HG03439 (cell line): ENCODE data around the gene CDC42EP4.
"Not testable (repeated sequence)": the region's sequence is repeated elsewhere in the genome, so short reads cannot be mapped to it uniquely, and the experiment has no call there.

Source experiments
- ATAC-seq: cut with Tn5 transposase; IDR thresholded peaks from one replicate; pipeline ENCODE4 v1.9.1; 2021; ENCODE audit warnings: mild to moderate bottlenecking, moderate library complexity; ENCODE audit not compliant: unreplicated experiment

CDC42EP4 gene

GRCh38 chr17:73283250-73283649 is 28.6 kb downstream of the CDC42EP4 start:
- no peak for ATAC-seq

DNA sequence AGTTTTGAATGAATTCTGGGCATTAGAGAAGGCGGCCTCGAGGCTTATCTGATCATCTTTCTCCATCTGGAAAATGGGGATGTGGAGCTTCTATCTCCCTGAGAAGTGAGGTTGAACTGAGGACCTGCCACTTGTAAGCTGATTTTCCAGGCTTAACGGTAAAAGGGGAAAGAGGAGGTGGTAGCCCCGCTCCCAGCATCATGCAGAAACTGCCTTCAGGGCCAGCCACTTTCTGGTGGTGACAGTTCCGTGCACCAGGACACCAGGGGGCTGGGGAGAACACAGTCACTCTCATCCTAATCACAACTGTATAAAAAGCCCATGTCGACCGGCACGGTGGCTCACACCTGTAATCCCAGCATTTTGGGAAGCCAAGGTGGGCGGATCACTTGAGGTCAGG is 29.2 kb downstream of the CDC42EP4 start:
- no peak for ATAC-seq

- peak; percentile 85 for ATAC-seq
Measured at GRCh38 chr17:73281928-73282327, 29.9 kb downstream of the CDC42EP4 start.

- ATAC-seq = no peak
Measured at GRCh38 chr17:73280191-73280590, 31.6 kb downstream of the CDC42EP4 start.

DNA sequence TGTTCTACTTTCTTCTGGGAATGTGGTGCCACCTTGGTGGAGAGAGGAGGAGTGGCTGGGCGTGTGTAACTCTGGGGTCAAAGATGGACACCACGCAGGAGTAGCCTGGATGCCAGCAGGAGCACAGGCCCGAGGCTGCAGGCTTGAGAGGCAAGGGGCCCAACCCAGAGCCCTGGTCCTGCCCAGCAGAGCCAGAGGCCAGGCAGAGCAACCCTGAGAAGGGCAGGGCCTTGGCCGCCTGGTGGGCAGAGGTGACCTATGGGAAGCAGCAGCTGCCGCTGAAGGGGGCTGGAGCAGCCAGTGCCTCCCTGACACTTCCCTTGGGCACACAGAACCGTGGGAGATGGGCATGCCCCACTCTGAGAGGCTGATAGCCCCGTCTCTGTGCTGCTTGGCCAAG is 32.1 kb downstream of the CDC42EP4 start:
- no peak for ATAC-seq

GRCh38 chr17:73278465-73279453 is 33.0 kb downstream of the CDC42EP4 start:
- no peak for ATAC-seq

- no peak for ATAC-seq
Measured at GRCh38 chr17:73278049-73278464, 33.7 kb downstream of the CDC42EP4 start.

DNA sequence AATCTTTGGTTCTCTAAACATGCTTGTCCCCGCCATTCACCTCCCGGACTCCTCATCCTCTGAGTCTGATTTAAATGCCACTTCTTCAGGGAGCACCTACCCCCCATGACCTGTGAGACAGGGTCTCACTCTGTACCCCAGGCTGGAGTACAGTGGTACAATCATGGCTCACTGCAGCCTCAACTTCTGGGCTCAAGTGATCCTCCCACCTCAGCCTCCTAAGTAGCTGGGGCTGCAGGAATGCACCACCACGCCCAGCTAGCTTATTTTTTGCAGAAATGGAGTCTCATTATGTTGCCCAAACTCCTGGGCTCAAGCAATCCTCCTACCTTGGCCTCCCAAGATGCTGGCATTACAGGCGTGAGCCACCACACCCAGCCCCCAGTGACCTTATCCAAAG is 37.3 kb downstream of the CDC42EP4 start:
- no peak for ATAC-seq

GRCh38 chr17:73272906-73273218 is 38.9 kb downstream of the CDC42EP4 start:
- ATAC-seq = no peak

GRCh38 chr17:73271072-73271471 is 40.7 kb downstream of the CDC42EP4 start:
- ATAC-seq = peak; percentile 91

- ATAC-seq = no peak
Measured at GRCh38 chr17:73269791-73270190, 42.0 kb downstream of the CDC42EP4 start.

DNA sequence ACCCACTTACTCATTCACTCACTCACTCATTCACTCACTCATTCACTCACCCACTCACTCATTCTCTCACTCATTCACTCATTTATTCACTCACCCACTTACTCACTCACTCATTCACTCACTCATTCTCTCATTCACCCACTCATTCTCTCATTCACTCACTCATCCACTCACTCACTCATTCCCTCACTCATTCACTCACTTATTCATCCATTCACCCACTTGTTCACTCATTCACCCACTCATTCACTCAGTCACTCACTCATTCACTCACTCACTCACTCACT is 42.5 kb downstream of the CDC42EP4 start:
- no peak for ATAC-seq

DNA sequence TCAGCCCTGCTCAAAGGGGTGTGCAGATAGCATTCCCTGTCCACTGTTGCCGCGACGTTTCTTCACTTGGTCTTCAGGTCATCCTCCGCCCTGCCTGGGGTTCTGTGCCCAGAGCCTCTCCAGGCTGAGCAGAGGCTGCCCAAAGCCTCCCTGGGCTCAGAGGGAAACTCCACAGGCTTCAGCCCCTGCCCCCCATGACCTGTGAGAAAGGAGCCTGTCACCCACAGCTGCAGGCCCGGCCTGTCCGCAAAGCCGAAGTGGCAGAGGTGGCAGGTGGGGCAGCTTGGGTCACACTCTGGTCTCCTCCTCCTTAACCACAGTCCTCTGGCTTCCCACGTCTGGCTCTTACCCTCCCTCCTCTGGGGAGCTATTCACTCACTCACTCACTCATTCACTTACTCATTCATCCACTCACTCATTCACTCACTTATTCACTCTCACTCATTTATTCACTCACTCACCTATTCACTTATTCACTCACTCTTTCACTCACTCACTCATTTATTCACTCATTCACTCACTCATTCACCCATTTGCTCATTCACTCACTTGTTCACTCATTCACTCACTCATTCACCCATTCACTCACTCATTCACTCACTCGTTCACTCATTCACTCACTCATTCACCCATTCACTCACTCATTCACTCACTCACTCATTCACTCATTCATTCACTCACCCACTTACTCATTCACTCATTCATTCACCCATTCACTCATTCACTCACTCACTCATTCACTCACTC is 43.0 kb downstream of the CDC42EP4 start:
- ATAC-seq = no peak

DNA sequence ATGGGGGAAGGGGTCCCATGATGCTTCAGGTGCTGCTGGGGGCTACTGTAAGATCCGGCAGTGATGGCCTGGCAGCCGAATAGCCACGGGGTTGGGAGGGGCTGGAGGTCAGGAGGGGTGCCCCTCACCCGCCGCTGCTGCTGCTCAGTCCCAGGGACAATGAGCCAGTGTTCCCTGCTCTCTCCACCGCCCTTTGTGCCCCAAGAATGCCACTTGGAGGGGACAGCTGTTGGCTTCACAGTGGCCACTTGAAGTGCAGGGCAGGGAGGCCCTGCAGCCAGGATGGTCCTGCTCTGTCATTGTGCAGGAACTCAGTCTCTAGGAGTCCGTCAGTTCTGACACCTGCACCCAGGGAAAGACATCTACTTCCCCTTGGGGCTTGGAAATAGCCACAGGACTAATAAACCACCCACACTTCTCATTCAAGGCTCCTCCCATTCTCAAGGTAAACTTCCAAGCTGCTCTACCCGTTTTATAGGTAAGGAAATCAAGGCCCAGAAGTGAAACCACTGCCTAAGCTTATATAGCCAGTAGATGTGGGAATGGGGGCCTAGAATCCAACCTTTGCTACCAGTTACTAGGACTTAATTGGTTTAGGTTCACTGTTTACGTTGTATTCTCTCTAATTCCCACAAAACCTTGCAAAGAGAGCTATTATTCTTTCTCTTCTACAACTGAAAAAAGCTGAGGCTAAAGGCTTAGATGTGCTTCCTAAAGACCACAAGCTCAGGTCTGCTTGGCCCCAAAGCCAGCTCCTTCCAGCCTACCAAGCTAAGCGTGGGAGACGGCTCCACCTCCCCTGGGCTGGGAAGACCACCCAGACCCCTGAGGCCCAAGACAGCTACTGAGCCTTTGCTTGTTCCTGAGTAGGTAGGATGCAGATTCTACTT is 43.9 kb downstream of the CDC42EP4 start:
- ATAC-seq = no peak

- ATAC-seq = no peak
Measured at GRCh38 chr17:73266796-73267195, 45.0 kb downstream of the CDC42EP4 start.

- no peak for ATAC-seq
Measured at GRCh38 chr17:73265646-73266640, 45.9 kb downstream of the CDC42EP4 start.

- ATAC-seq = not testable (repeated sequence)
Measured at GRCh38 chr17:73264448-73264847, 47.4 kb downstream of the CDC42EP4 start.

DNA sequence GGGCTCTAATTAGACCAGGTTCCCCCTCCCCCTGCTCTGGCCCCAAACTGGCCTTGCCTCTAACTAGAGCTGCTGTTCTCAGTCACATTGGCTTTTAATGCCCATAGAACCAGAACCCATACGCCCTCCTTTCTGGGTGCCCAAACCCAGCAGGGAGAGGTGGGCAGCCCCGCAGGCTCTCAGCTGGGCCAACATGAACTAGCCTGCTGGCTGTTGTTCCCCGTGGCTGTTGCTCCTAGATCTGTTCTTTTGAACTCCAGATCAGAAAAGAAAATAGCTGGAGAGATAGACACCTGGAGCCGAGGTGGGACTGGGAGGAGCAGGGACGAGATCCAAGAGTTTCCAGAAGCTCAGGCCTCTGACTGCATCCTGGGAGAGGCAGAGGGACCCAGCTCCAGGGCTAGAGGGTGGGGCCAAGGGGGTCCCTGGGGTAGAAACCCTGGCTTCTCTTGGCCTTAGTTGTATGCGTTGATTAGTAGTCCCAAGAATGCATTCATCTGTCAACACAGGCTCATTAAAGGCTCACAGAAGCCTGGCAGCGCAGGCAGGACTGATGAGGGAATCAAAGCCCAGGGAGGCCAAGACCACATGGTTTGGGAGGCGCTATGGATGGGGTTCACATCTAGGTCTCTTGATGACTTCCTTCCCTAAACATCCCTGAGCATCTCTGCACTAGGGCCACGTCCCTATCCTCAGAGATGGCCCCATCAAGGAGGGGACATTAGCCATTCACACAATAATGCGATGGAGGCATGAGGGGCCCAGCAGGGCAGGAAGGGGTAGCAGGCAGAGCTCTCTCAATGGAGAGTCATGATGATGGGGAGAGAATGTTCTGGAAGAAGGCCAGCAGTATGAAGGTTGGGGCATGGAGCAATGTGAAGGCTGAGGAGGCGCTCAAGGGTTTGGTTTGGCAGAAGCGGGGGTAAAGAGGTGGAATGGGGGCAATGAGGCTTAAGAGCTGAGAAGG is 48.8 kb downstream of the CDC42EP4 start:
- no peak for ATAC-seq
